Activated CD4-positive, CD25-positive, alpha-beta regulatory T cell treated with anti-CD3 and anti-CD28 coated beads, Interleukin-2, amount 50 U/mL, for 24 hours (primary cell): Measurements from ENCODE around the gene BTBD10.

ENCODE experiments used
- ATAC-seq, 2 donors: fragments of 150-1000 bp; cut with Tn5 transposase; one replicate each; pipeline ENCODE4 v1.10.0; 2021; ENCODE audit warnings: mild to moderate bottlenecking in 1 of 2, moderate library complexity in 1 of 2

Gene BTBD10

GRCh38 chr11:13368041-13368446 is 95.0 kb downstream of the BTBD10 start:
- no peak for ATAC-seq

- ATAC-seq: no peak
Measured at GRCh38 chr11:13367115-13367514, 95.9 kb downstream of the BTBD10 start.

GRCh38 chr11:13366266-13367026 is 96.6 kb downstream of the BTBD10 start:
- no peak for ATAC-seq

GRCh38 chr11:13364388-13364787 is 98.6 kb downstream of the BTBD10 start:
- ATAC-seq: no peak

GRCh38 chr11:13362596-13363109 is 100.4 kb downstream of the BTBD10 start:
- ATAC-seq: no peak

GRCh38 chr11:13358596-13359270 is 104.3 kb downstream of the BTBD10 start:
- no peak for ATAC-seq

- no peak for ATAC-seq
Measured at GRCh38 chr11:13357232-13357631, 105.8 kb downstream of the BTBD10 start.

GRCh38 chr11:13355191-13355590 is 107.8 kb downstream of the BTBD10 start:
- ATAC-seq: no peak

- ATAC-seq: no peak
Measured at GRCh38 chr11:13354335-13354734, 108.7 kb downstream of the BTBD10 start.

GRCh38 chr11:13352711-13353110 is 110.3 kb downstream of the BTBD10 start:
- ATAC-seq: no peak

GRCh38 chr11:13349581-13349980 is 113.4 kb downstream of the BTBD10 start:
- no peak for ATAC-seq

- no peak for ATAC-seq
Measured at GRCh38 chr11:13349046-13349445, 114.0 kb downstream of the BTBD10 start.

- no peak for ATAC-seq
Measured at GRCh38 chr11:13348305-13348704, 114.7 kb downstream of the BTBD10 start.

- no peak for ATAC-seq
Measured at GRCh38 chr11:13347901-13348300, 115.1 kb downstream of the BTBD10 start.

GRCh38 chr11:13346470-13346869 is 116.6 kb downstream of the BTBD10 start:
- ATAC-seq: no peak

GRCh38 chr11:13344818-13345217 is 118.2 kb downstream of the BTBD10 start:
- ATAC-seq: no peak

- peak; percentile 57 to 60 for ATAC-seq
Measured at GRCh38 chr11:13343931-13344717, 118.9 kb downstream of the BTBD10 start.

GRCh38 chr11:13343067-13343466 is 120.0 kb downstream of the BTBD10 start:
- no peak for ATAC-seq

- ATAC-seq: no peak
Measured at GRCh38 chr11:13341026-13341425, 122.0 kb downstream of the BTBD10 start.

GRCh38 chr11:13339195-13340153 is 123.5 kb downstream of the BTBD10 start:
- ATAC-seq: peak; percentile 35 to 44

- peak; percentile 44 to 45 for ATAC-seq
Measured at GRCh38 chr11:13338427-13339069, 124.5 kb downstream of the BTBD10 start.
